ENCODE results near the gene HPD. TPM values are rescaled to one million over a fixed set of nuclear protein-coding genes. Genes with fewer than 3 reads are reported as not detected.

The HPD gene
- total and polyA plus RNA-seq, 7 donors = 0.27 to 2.8 (median 0.61) TPM; not detected in 1

DNA sequence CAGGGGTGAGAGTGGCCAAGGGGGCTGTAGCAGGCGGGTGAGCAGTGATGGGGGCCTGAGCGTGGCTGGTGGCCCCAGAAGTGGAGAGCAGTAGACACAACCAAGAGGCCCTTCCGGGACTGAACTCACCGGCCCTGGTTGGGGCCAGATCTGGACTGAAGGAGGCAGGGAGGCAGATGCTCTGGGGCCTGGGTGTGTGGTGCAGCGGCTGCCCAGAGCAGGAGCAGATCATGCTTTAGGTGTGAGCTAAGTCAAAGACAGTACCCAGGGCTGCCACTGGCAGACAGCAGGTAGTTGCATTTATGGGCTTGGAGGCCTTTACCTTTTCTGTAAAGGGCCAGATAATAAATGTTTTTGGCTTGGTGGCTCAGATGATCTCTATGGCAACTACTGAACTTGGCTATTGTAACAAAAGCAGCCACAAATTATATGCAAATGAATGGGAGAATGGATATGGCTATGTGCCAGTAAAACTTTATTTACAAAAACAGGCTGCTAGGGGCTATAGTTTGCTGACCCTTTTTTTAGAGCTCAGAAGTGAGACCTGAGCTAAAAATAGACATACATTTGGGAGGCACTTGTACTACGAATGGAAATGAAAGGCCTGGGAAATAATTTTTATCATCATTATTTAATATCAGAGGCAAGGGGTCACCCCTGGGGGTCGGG lies 29.3 kb downstream of the HPD start:
- no peaks in the 10 kb centered on the region for H3K27me3 ChIP-seq
- H3K4me1 ChIP-seq = peaks cover 0 to 9% (median 0%) of the 10 kb centered on the region in 4 donors
- intact Hi-C loops (cut with DNase I) = loop anchor here (5.0 kb wide), 1 partner anchor 52 kb away; no protein-coding TSS in a partner anchor
- TF ChIP-seq CTCF (IDR thresholded peaks at IDR 0.05) (no peak), POLR2AphosphoS5 (IDR thresholded peaks at IDR 0.05) (no peak), EP300 (IDR thresholded peaks at IDR 0.05) (no peak), POLR2A (IDR thresholded peaks at IDR 0.05) (no peak)
- peak overlapping the region in 1 of 4 donors; percentile 2 for H3K27ac ChIP-seq
- H3K4me3 ChIP-seq = no peak overlapping the region
- H3K9me3 ChIP-seq = no peaks in the 10 kb centered on the region
- peaks cover 35 to 82% (median 48%) of the 10 kb centered on the region in 4 donors for H3K36me3 ChIP-seq
- 87 to 91% methylated on average over 7 of the region's 7 CpGs for WGBS, 2 donors
- DNase-seq = no peak

- Histone ChIP-seq H3K9me3 (no peaks in the 10 kb centered on the region), H3K27ac (peak overlapping the region in 1 of 4 donors; percentile 2), H3K36me3 (peaks cover 39 to 87% (median 51%) of the 10 kb centered on the region in 4 donors), H3K27me3 (no peaks in the 10 kb centered on the region), H3K4me1 (peaks cover 0 to 9% (median 0%) of the 10 kb centered on the region in 4 donors), H3K4me3 (no peak overlapping the region)
- WGBS, 2 donors = 87 to 92% methylated on average over 9 of the region's 9 CpGs
- DNase-seq = no peak
- no peak for TF ChIP-seq EP300 (IDR thresholded peaks at IDR 0.05)
- TF ChIP-seq CTCF (IDR thresholded peaks at IDR 0.05) = no peak
- no peak for TF ChIP-seq POLR2A (IDR thresholded peaks at IDR 0.05)
- intact Hi-C loops (cut with DNase I) = loop anchor here (5.0 kb wide), 1 partner anchor 52 kb away; no protein-coding TSS in a partner anchor
Measured at GRCh38 chr12:121828826-121829225, 29.8 kb downstream of the HPD start.

DNA sequence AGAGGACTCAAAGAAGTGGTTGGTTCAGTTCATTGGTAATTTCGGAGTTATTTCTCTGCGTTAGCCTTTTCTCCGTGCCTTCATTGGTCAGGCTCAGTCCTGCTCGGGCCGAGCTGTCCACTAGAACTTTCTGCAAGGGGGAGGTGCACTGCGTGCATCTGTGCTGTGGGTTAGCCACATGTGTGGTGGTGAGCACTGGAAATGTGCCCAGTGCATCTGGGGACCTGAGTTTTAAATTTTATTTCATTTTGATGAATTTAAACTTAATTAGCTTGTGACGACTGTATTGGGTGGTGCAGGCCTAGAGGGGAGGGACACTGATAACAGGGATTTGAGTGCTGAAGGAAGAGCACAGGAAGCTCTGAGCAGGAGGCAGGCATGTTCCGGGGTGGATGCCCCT lies 30.4 kb downstream of the HPD start:
- H3K36me3 ChIP-seq = peaks cover 44 to 92% (median 56%) of the 10 kb centered on the region in 4 donors
- WGBS, 2 donors = 93 to 95% methylated on average over 8 of the region's 8 CpGs
- intact Hi-C loops (cut with DNase I) = loop anchor here (5.0 kb wide), 1 partner anchor 51 kb away; no protein-coding TSS in a partner anchor

GRCh38 chr12:121827351-121828099 lies 31.1 kb downstream of the HPD start:
- Histone ChIP-seq H3K27me3 (no peaks in the 10 kb centered on the region), H3K9me3 (no peaks in the 10 kb centered on the region), H3K27ac (no peak overlapping the region), H3K36me3 (peaks cover 45 to 98% (median 64%) of the 10 kb centered on the region in 4 donors), H3K4me1 (peaks cover 0 to 9% (median 0%) of the 10 kb centered on the region in 4 donors), H3K4me3 (no peak overlapping the region)
- no peak for DNase-seq
- WGBS, 2 donors = 95 to 96% methylated on average over 48 of the region's 48 CpGs
- intact Hi-C loops (cut with DNase I) = loop anchor here (5.0 kb wide), 1 partner anchor 50 kb away; no protein-coding TSS in a partner anchor
- TF ChIP-seq CTCF (IDR thresholded peaks at IDR 0.05) = no peak
- TF ChIP-seq EP300 (IDR thresholded peaks at IDR 0.05) = no peak
- no peak for TF ChIP-seq POLR2AphosphoS5 (IDR thresholded peaks at IDR 0.05)
- no peak for TF ChIP-seq POLR2A (IDR thresholded peaks at IDR 0.05)

More for the DNA sequence above, 30.4 kb downstream of the HPD start:
- Histone ChIP-seq H3K4me3 (no peak overlapping the region), H3K4me1 (peaks cover 0 to 9% (median 0%) of the 10 kb centered on the region in 4 donors), H3K27me3 (no peaks in the 10 kb centered on the region), H3K27ac (no peak overlapping the region), H3K9me3 (no peaks in the 10 kb centered on the region)
- no peak for DNase-seq
- TF ChIP-seq CTCF (IDR thresholded peaks at IDR 0.05) (no peak), POLR2AphosphoS5 (IDR thresholded peaks at IDR 0.05) (no peak), EP300 (IDR thresholded peaks at IDR 0.05) (no peak), POLR2A (IDR thresholded peaks at IDR 0.05) (no peak)
